Measurements from ENCODE around the gene RRM2. TPM values are rescaled to one million over a fixed set of nuclear protein-coding genes. Genes with fewer than 3 reads are reported as not detected.

Gene RRM2
- total RNA-seq, 3 donors from 2014 or later (not counting 1 experiment from before 2014, with no cell fraction given), result 16.1 to 22.1 (median 18.5) TPM

DNA sequence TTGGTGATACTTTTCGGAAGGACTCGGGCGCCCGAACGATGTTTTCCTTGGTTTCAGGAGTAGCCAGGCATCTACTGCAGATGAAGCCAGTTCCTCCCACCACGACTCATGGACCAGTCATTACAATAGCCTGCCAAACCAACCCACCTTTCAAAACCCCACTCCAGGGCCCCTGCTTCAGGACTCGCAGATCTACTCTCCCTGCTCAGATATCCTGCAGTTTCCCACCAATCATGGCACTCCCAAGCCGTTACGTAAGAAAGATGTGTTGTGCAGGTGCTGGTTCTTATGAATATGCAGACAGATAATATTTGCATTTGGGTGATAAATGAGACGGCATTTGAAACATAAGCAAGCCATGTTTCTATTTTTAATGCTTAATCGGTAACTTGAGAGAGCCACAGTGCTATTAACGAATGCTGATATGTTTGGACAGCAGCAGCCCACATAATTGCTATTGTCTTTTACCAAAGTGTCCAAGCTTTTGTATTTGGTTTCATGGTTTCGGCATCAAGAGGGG, 38.8 kb upstream of the RRM2 start:
- H3K27me3 ChIP-seq (ENCODE audit: control insufficient read depth, insufficient read depth, low read length), result peaks cover 37% of the 10 kb centered on the region

DNA sequence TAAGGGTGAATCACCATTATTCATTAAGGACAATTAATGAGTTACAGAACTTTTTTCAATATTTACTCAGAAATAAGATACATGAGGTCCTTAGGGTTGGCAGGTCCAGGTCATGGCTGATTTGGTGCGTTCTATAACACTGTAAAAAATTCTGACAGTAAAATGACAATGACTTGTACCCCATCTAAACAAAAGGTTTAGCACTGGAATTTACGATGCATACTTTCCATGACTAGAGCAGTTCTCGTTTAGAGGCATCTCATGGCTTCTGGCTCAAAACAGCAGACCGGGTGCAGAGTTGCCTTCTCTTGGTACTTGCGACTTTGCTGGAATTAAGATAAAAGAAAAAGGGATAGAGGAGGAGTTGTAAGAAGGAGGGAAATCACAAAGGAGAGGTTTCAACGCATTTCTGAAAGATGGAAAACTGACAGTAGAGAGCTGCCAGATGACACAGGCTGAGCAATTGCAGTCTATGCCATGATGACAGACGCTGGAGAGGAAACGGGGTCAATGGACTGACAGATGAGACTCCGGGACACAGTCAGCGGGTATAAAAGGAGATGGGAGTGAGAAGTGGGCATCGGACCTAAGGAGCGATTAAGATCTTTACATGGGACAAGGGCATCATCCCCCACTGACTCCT, 38.2 kb upstream of the RRM2 start:
- Mint-ChIP-seq H3K27ac (no peak overlapping the region), H3K36me3 (no peaks in the 10 kb centered on the region), H3K4me1 (peaks cover 9 to 10% of the 10 kb centered on the region in 2 donors), H3K9me3 (no peaks in the 10 kb centered on the region), H3K4me3 (no peak overlapping the region), H3K27me3 (ENCODE audit: low read depth in 2 of 2) (peaks cover 43 to 45% of the 10 kb centered on the region in 2 donors)
- no peak for DNase-seq
- ATAC-seq, result no peak
- no peaks in the 10 kb centered on the region for H3K9me3 ChIP-seq (ENCODE audit: control insufficient read depth, insufficient read depth, low read length)
- TF ChIP-seq, protein P1, sequence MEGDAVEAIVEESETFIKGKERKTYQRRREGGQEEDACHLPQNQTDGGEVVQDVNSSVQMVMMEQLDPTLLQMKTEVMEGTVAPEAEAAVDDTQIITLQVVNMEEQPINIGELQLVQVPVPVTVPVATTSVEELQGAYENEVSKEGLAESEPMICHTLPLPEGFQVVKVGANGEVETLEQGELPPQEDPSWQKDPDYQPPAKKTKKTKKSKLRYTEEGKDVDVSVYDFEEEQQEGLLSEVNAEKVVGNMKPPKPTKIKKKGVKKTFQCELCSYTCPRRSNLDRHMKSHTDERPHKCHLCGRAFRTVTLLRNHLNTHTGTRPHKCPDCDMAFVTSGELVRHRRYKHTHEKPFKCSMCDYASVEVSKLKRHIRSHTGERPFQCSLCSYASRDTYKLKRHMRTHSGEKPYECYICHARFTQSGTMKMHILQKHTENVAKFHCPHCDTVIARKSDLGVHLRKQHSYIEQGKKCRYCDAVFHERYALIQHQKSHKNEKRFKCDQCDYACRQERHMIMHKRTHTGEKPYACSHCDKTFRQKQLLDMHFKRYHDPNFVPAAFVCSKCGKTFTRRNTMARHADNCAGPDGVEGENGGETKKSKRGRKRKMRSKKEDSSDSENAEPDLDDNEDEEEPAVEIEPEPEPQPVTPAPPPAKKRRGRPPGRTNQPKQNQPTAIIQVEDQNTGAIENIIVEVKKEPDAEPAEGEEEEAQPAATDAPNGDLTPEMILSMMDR (IDR thresholded peaks at IDR 0.05), result no peak
- no peak overlapping the region for H3K4me3 ChIP-seq (ENCODE audit: low read length)
- 77% methylated on average over 12 of the region's 12 CpGs for WGBS (ENCODE audit: insufficient coverage)
- no peaks in the 10 kb centered on the region for H3K36me3 ChIP-seq (ENCODE audit: control insufficient read depth, insufficient read depth, low read length)
- H3K27me3 ChIP-seq (ENCODE audit: control insufficient read depth, insufficient read depth, low read length), result peaks cover 32% of the 10 kb centered on the region
- H3K4me1 ChIP-seq (ENCODE audit: control insufficient read depth, insufficient read depth, low read length), result peaks cover 22% of the 10 kb centered on the region
- no peak overlapping the region for H3K27ac ChIP-seq (ENCODE audit: low read length)
- intact Hi-C loops (cut with micrococcal nuclease), result no loop called here

More for the DNA sequence above, 38.8 kb upstream of the RRM2 start:
- H3K27ac Mint-ChIP-seq, result no peak overlapping the region
- no peaks in the 10 kb centered on the region for H3K36me3 Mint-ChIP-seq
- H3K4me3 Mint-ChIP-seq, result no peak overlapping the region
- peaks cover 14 to 16% of the 10 kb centered on the region in 2 donors for H3K4me1 Mint-ChIP-seq
- Histone ChIP-seq H3K27ac (ENCODE audit: low read length) (no peak overlapping the region), H3K4me1 (ENCODE audit: control insufficient read depth, insufficient read depth, low read length) (peaks cover 27% of the 10 kb centered on the region), H3K9me3 (ENCODE audit: control insufficient read depth, insufficient read depth, low read length) (no peaks in the 10 kb centered on the region), H3K36me3 (ENCODE audit: control insufficient read depth, insufficient read depth, low read length) (no peaks in the 10 kb centered on the region), H3K4me3 (ENCODE audit: low read length) (no peak overlapping the region)
- H3K9me3 Mint-ChIP-seq, result no peaks in the 10 kb centered on the region
- 72% methylated on average over 12 of the region's 13 CpGs for WGBS (ENCODE audit: insufficient coverage)
- DNase-seq (no peak), ATAC-seq (no peak)
- TF ChIP-seq, protein P1 (IDR thresholded peaks at IDR 0.05), result no peak
- peaks cover 49 to 50% of the 10 kb centered on the region in 2 donors for H3K27me3 Mint-ChIP-seq (ENCODE audit: low read depth in 2 of 2)
- intact Hi-C loops (cut with micrococcal nuclease), result no loop called here

DNA sequence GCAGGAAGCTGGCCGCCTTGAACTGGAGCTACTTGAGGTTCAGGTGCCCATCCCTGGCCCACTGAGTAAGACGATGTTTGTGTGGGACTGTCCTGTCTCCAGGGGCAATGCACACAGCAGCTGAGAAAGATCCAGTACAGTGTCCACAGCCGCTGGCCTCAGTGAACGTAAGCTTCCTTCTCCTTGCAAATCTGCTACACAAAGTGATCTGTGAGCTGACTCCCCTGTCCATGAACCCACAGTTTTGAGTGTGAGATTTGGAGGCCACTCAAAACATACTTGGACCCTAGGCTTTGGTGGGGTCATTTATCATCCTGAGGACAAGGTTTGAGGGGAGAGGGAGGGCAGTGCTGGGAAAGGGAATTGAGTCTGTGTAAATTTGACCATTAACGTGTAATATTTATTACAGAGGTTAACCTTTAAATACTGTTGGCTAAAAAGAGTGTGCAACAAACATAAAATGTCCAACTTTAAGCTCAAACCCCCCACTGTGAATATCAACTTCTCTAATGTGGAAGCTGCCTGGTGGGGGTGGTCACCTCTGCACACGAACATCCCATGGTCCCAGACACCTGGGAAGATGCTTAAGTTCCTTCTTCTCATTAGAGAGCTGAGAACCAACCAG, 37.4 kb upstream of the RRM2 start:
- no peaks in the 10 kb centered on the region for H3K9me3 Mint-ChIP-seq

More for the DNA sequence above, 37.4 kb upstream of the RRM2 start:
- peaks cover 43 to 45% of the 10 kb centered on the region in 2 donors for H3K27me3 Mint-ChIP-seq (ENCODE audit: low read depth in 2 of 2)
- no peak overlapping the region for H3K4me3 Mint-ChIP-seq
- H3K36me3 ChIP-seq (ENCODE audit: control insufficient read depth, insufficient read depth, low read length), result no peaks in the 10 kb centered on the region
- 76% methylated on average over 5 of the region's 6 CpGs for WGBS (ENCODE audit: insufficient coverage)
- no peak overlapping the region for H3K27ac ChIP-seq (ENCODE audit: low read length)
- TF ChIP-seq, protein P1 (IDR thresholded peaks at IDR 0.05), result no peak
- H3K36me3 Mint-ChIP-seq, result no peaks in the 10 kb centered on the region
- no peak overlapping the region for H3K27ac Mint-ChIP-seq
- DNase-seq, result no peak
- peaks cover 22% of the 10 kb centered on the region for H3K4me1 ChIP-seq (ENCODE audit: control insufficient read depth, insufficient read depth, low read length)
- no peaks in the 10 kb centered on the region for H3K9me3 ChIP-seq (ENCODE audit: control insufficient read depth, insufficient read depth, low read length)
- H3K27me3 ChIP-seq (ENCODE audit: control insufficient read depth, insufficient read depth, low read length), result peaks cover 32% of the 10 kb centered on the region
- intact Hi-C loops (cut with micrococcal nuclease), result no loop called here
- no peak overlapping the region for H3K4me3 ChIP-seq (ENCODE audit: low read length)
- H3K4me1 Mint-ChIP-seq, result peaks cover 9 to 10% of the 10 kb centered on the region in 2 donors
- ATAC-seq, result no peak

Measured in natural killer cell (primary cell).